Liver (tissue), 3 donors: ENCODE measurements around the gene SLC24A4.

Experiments
- JUND ChIP-seq, 2 donors: IDR thresholded peaks; 2 replicates each; pipeline ENCODE4 v1.6.1; 2016; ENCODE audit warnings: antibody characterized with exemption in 2 of 2
- RAD21 ChIP-seq, 2 donors: IDR thresholded peaks; 2 replicates each; pipeline ENCODE4 v1.6.1; 2016; ENCODE audit warnings: antibody characterized with exemption in 2 of 2, mild to moderate bottlenecking in 2 of 2
- YY1 ChIP-seq: IDR thresholded peaks from 2 replicates; pipeline ENCODE4 v1.6.1; 2016; ENCODE audit warnings: antibody characterized with exemption, mild to moderate bottlenecking
- TF ChIP-seq, protein P1 (sequence below): fragments of 150-350 bp; IDR thresholded peaks from 2 replicates; pipeline ENCODE4 v1.5.1; 2017; ENCODE audit warnings: improper control_type of control experiment, low read depth, low read length; ENCODE audit not compliant: missing input control
- TF ChIP-seq, protein P2 (sequence below): IDR thresholded peaks from 2 replicates; pipeline ENCODE4 v1.6.1; 2016; ENCODE audit warnings: antibody characterized with exemption, mild to moderate bottlenecking
- donor health status: healthy.
- donor health status: healthy.

DNA sequence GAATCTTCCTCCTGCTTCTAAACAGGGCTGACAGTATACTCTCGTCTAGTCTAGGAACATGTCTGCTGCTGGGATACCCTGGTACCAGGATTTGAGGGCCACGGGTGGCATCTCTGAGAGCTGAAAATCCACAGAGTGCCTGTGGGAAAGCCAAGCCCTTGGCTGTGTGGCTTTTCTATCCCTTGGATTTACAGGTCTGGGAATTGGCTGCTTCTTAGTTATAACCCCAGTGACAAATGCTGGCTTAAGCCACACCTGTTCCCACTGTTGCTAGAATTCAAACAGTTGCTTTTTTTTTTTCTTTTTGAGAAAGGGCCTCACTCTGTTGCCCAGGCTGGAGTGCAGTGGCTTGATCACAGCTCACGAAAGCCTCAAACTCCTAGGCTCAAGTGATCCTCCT is 176.3 kb downstream of the SLC24A4 start:
- TF ChIP-seq YY1 (no peak), JUND (IDR thresholded peaks at IDR 0.05) (no peak), RAD21 (IDR thresholded peaks at IDR 0.05) (no peak)
- TF ChIP-seq, protein P1, sequence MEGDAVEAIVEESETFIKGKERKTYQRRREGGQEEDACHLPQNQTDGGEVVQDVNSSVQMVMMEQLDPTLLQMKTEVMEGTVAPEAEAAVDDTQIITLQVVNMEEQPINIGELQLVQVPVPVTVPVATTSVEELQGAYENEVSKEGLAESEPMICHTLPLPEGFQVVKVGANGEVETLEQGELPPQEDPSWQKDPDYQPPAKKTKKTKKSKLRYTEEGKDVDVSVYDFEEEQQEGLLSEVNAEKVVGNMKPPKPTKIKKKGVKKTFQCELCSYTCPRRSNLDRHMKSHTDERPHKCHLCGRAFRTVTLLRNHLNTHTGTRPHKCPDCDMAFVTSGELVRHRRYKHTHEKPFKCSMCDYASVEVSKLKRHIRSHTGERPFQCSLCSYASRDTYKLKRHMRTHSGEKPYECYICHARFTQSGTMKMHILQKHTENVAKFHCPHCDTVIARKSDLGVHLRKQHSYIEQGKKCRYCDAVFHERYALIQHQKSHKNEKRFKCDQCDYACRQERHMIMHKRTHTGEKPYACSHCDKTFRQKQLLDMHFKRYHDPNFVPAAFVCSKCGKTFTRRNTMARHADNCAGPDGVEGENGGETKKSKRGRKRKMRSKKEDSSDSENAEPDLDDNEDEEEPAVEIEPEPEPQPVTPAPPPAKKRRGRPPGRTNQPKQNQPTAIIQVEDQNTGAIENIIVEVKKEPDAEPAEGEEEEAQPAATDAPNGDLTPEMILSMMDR: no peak
- TF ChIP-seq, protein P2, sequence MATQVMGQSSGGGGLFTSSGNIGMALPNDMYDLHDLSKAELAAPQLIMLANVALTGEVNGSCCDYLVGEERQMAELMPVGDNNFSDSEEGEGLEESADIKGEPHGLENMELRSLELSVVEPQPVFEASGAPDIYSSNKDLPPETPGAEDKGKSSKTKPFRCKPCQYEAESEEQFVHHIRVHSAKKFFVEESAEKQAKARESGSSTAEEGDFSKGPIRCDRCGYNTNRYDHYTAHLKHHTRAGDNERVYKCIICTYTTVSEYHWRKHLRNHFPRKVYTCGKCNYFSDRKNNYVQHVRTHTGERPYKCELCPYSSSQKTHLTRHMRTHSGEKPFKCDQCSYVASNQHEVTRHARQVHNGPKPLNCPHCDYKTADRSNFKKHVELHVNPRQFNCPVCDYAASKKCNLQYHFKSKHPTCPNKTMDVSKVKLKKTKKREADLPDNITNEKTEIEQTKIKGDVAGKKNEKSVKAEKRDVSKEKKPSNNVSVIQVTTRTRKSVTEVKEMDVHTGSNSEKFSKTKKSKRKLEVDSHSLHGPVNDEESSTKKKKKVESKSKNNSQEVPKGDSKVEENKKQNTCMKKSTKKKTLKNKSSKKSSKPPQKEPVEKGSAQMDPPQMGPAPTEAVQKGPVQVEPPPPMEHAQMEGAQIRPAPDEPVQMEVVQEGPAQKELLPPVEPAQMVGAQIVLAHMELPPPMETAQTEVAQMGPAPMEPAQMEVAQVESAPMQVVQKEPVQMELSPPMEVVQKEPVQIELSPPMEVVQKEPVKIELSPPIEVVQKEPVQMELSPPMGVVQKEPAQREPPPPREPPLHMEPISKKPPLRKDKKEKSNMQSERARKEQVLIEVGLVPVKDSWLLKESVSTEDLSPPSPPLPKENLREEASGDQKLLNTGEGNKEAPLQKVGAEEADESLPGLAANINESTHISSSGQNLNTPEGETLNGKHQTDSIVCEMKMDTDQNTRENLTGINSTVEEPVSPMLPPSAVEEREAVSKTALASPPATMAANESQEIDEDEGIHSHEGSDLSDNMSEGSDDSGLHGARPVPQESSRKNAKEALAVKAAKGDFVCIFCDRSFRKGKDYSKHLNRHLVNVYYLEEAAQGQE: no peak
